Prostate gland (tissue), 2 donors: ENCODE data around the gene RIPOR2.

Source experiments
- CTCF ChIP-seq, 4 experiments: fragments of 200-600 bp in 2 of 4; fragments of 450-650 bp in 2 of 4; sonication (generic) in 2 of 4; IDR thresholded peaks; 1 replicate in 3 of 4; 2 replicates in 1 of 4; pipeline ENCODE4 v1.5.1; 2016 to 2019; ENCODE audit warnings: antibody characterized with exemption in 4 of 4, mild to moderate bottlenecking in 2 of 4, moderate library complexity in 2 of 4
- POLR2A ChIP-seq: fragments of 450-650 bp; IDR thresholded peaks from one replicate; pipeline ENCODE4 v1.6.1; 2016; ENCODE audit warnings: antibody characterized with exemption, mild to moderate bottlenecking

GRCh38 chr6:24855395-24856245 is 80.1 kb downstream of the RIPOR2 start:
- TF ChIP-seq CTCF (IDR thresholded peaks at IDR 0.05) = peak; percentile 82 to 90 (median 85)
- TF ChIP-seq POLR2A = no peak
